ELR (cell line): ENCODE measurements around the gene CEACAM6.
"Not testable (repeated sequence)": the region's sequence is repeated elsewhere in the genome, so short reads cannot be mapped to it uniquely, and the experiment has no call there.

Experiments
- DNase-seq: peaks from one replicate; pipeline ENCODE4 v3.0.0-alpha.2; 2015; ENCODE audit warnings: low read depth

CEACAM6 gene

DNA sequence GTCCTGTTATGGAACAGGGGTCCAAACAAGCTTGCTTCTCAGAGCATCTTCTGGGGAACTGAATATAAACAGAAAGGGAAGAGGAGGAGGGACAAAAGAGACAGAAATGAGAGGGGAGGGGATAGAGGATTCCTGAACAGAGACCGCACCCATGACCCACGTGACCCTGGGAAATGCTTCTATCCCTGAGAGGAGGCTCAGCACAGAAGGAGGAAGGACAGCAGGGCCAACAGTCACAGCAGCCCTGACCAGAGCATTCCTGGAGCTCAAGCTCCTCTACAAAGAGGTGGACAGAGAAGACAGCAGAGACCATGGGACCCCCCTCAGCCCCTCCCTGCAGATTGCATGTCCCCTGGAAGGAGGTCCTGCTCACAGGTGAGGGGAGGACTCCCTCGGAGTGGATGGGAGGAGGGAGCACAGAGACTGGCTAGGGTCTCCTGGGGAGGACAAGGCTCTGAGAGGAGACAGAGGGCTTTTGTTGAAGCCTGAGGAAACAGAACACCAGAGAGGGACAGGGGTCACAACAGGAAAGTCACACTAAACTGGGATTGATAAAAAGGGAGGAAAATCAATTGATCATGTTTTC lies at the start of gene CEACAM6:
TSS of gene CEACAM6 (plus strand) at position 203 of the 586 bp plus-strand sequence. CDS start at position 312, 109 bp downstream.
- DNase-seq = no peak

DNA sequence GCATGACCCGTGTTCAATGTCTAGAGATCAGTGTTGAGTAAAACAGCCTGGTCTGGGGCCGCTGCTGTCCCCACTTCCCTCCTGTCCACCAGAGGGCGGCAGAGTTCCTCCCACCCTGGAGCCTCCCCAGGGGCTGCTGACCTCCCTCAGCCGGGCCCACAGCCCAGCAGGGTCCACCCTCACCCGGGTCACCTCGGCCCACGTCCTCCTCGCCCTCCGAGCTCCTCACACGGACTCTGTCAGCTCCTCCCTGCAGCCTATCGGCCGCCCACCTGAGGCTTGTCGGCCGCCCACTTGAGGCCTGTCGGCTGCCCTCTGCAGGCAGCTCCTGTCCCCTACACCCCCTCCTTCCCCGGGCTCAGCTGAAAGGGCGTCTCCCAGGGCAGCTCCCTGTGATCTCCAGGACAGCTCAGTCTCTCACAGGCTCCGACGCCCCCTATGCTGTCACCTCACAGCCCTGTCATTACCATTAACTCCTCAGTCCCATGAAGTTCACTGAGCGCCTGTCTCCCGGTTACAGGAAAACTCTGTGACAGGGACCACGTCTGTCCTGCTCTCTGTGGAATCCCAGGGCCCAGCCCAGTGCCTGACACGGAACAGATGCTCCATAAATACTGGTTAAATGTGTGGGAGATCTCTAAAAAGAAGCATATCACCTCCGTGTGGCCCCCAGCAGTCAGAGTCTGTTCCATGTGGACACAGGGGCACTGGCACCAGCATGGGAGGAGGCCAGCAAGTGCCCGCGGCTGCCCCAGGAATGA lies 48.4 kb upstream of the CEACAM6 start:
- DNase-seq = peak; percentile 55

DNA sequence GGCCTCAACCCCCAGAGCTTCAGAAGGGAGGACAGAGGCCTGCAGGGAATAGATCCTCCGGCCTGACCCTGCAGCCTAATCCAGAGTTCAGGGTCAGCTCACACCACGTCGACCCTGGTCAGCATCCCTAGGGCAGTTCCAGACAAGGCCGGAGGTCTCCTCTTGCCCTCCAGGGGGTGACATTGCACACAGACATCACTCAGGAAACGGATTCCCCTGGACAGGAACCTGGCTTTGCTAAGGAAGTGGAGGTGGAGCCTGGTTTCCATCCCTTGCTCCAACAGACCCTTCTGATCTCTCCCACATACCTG lies 47.9 kb upstream of the CEACAM6 start:
- no peak for DNase-seq

DNA sequence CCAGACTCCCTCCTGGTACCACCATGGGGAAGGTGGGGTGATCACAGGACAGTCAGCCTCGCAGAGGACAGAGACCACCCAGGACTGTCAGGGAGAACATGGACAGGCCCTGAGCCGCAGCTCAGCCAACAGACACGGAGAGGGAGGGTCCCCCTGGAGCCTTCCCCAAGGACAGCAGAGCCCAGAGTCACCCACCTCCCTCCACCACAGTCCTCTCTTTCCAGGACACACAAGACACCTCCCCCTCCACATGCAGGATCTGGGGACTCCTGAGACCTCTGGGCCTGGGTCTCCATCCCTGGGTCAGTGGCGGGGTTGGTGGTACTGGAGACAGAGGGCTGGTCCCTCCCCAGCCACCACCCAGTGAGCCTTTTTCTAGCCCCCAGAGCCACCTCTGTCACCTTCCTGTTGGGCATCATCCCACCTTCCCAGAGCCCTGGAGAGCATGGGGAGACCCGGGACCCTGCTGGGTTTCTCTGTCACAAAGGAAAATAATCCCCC lies 47.4 kb upstream of the CEACAM6 start:
- no peak for DNase-seq

DNA sequence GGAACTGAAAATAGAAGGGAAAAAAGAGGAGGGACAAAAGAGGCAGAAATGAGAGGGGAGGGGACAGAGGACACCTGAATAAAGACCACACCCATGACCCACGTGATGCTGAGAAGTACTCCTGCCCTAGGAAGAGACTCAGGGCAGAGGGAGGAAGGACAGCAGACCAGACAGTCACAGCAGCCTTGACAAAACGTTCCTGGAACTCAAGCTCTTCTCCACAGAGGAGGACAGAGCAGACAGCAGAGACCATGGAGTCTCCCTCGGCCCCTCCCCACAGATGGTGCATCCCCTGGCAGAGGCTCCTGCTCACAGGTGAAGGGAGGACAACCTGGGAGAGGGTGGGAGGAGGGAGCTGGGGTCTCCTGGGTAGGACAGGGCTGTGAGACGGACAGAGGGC lies 46.8 kb upstream of the CEACAM6 start, which contains the start of gene CEACAM5:
TSS of gene CEACAM5 (plus strand) at position 146 of the 400 bp plus-strand sequence. CDS start at position 252, 106 bp downstream.
- DNase-seq = no peak

DNA sequence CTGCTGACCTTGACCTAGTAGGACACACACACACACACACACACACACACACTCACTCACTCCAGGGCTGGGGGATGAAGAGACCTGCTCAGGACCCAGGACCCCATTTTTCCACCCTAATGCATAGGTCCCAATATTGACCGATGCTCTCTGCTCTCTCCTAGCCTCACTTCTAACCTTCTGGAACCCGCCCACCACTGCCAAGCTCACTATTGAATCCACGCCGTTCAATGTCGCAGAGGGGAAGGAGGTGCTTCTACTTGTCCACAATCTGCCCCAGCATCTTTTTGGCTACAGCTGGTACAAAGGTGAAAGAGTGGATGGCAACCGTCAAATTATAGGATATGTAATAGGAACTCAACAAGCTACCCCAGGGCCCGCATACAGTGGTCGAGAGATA lies 45.8 kb upstream of the CEACAM6 start:
- not testable (repeated sequence) for DNase-seq

DNA sequence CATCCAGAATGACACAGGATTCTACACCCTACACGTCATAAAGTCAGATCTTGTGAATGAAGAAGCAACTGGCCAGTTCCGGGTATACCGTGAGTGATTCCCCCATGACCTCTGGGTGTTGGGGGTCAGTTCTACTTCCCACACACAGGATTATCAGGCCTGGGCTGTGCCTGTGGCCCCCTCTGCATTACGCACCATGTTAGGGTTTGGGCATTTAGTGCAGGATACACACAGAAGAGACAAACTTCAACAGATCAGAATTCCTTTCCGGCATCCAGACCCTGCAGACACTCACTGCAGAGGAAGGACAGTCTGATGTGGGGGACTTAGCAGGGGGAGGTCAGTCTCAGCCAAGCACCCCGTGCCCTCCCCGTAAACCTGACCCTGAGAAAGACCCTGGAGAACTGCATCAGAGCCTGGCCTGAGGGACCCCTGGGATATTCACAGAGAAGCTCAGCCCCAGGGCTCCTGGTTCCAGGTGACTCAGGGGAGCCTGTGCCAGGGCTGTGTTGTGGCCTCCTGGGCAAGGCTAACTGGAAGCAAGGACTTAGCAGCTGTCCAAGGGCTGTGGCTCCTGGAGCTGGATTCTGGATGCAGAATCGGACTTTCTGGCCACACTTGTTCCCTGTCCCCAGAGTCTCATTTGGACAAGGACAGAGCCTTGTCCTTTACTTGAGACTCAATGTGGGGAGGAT lies 45.2 kb upstream of the CEACAM6 start:
- DNase-seq = no peak

DNA sequence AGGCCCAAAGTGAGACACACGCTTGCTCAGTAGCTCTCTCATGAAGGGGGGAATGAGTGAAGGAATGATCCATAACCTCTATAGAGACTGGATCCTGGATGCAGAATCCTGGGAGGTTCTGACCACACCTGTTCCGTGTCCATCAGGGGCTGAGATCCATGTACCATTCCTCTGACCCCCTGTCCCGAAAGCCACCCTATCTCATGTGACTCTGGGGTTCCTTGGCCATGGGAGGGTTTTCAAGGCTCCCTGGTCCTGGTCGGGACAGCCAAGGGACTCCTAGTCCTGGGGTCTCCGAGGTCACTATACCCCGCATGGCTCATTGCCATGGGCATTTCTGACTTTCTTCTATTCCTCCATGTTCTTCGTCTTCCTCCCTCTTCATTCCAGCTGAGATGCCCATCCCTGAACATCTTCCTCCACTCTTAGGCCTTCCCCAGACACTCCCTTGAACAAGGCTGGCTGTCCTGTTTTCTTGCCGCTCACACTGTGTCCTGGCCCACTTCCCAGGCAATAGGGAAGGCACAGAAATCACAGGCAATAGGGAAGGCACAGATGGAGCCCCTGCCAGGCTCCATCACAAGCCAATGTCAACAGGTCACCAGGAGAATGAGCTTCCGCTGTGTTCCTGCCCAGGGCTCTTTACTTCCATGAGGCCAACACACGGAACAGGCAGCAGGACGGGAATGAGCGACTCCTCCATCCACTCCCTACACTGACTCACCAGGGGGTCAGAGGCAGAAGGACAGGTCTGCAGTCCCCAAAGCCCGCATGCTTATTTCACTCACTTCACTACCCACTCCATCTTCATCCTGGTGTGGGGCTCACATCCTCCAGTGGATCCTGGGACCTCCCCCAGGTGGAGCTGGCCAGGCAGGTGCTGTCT lies 43.7 kb upstream of the CEACAM6 start:
- no peak for DNase-seq

DNA sequence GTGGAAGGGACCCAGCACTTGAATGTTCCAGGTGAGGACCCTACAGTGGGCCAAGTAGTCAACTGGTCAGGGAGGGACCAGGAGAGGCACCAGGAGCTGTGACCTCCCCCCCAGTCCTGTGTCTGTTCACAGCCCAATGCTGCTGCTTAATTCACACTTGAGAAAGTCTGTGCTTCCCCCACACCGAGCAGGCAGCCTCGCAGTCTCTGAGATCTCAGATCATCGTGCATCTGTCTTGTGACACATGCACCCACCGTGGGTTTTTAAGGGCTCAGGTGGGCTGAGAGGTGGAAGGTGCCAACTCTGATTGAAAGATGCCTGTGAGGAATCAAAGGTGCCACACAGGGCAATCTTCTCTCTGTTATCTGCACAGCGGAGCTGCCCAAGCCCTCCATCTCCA lies 40.7 kb upstream of the CEACAM6 start:
- no peak for DNase-seq

DNA sequence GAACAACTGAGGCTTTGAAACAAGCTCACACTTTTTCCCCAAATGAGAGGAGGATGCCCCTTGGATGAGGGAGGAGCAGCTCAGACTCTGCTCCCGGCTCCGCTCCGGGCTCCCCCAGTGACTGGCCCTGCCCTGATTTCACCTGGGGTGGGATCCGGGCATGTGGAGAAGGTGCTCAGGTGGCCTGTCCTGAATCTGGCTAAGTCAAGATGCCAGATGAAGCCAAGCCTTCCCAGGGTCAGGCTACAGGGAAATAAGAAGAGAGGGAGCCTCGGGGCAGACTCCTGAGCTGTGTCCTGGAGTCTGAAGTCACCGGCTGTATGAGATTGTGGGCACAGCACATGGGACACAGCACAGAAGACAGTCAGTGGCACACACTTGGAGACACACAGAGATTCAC lies 36.6 kb upstream of the CEACAM6 start:
- no peak for DNase-seq

DNA sequence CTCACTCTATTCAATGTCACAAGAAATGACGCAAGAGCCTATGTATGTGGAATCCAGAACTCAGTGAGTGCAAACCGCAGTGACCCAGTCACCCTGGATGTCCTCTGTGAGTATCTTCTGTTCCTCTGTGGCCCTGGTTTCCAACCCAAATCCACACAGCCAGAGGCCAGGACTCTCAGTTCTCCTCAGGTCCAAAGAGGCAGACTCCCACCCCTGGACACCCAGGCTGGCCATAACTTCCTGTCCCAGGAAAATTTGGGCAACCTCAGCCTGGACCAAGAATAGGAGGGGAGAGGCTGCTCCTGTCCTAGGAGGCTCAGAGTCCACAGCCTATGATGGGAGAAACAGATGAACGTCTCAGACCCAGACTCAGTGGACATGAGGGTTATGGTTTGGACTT lies 35.2 kb upstream of the CEACAM6 start:
- DNase-seq = no peak

DNA sequence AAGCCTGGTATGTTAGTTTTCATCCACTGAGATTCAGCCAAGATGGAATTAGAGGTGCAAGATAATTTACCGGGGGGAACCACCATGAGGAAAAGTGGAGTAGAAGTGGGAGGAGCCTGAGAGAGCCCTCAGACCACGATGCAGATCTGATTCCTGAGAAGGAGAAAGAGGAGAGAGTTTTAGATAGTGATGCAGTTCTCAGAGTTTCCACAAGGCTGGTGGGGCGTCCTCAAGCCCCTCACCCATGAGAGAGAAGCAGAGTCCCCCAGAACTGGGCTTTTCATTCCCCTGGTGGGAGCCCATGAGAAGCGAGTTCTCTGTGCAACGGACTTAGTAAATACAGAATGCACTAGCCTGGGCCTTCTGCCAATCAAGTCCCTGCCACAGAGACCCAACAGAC lies 28.8 kb upstream of the CEACAM6 start:
- no peak for DNase-seq

DNA sequence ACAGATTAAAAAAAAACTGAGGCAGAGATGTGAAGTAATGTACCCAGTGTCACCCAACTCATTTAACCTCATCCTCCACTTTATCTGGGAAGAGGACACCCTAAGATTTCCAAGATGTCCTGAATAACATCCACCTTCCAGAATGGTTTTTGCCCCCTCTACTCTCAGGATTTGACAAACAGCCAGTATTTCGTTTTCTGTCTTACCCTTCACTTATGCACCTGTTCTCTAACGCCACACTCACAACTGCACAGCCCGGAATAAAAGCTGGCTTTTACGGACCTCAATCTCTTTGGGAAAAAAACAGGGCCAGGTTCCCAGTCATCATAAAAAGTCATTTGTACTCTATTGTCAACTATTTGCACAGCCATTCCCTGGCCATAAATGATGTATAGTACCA lies 21.2 kb upstream of the CEACAM6 start:
- DNase-seq = no peak

DNA sequence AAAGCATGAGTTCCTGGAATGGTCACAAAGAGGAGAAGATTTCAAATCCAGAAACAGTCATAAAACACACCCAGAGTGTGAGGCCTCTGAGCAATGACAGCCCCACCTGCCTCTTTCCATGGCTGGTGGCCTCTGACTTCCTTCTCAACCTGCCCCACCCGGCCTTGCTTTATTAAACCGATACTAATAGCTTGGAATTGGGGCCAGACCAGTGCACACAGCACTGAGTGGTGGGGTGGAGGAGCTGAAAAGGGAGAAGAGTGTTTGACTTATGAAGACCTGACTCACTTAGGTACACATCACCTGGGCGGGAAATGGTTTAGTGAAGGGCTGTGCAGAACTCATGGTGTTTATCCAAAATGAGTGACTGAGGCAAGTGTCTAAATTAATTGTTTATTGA lies 20.7 kb upstream of the CEACAM6 start:
- no peak for DNase-seq

DNA sequence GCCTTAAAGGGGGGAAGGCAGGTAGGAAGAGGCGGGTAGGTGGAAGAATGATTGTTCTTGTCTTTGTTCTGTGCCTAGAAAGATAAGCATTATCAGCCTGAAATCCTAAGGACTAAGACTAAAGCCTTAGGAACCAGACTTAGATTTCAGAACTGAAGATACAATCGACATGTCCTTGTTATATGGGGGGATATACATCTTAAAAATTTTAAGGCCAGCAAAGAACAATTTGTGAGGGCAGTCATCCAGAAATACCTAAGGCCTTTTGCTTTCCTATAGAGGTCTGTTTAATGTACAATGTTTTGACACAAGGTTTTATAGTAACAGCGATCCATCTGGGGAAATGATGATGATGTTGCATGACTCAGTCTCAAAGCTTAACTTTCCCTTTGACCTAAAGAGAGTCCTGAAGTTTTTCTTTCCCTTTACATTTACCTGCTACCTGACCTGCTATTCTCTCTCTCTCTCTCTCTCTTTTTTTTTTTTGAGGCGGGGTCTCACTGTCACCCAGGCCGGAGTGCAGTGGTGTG lies 20.2 kb upstream of the CEACAM6 start:
- DNase-seq = no peak

DNA sequence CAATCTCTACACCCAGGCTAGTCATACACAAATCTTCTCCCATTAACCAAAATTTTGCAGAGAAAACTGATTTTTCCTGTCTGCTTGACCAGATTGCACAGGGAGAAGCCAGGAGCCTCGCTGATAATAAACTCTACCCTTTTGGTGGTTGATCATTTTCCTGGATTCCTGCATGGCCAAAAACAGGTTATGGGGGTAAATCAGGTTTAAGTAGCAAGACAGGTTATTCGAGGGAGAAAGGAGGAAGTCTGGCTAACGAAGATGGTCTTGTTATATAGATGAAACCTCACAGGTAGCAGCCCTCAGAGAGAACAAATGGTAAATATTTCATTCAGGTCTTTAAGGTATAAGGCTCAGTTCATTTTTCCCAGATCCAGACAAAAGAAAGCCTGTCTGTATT lies 16.0 kb upstream of the CEACAM6 start:
- no peak for DNase-seq

DNA sequence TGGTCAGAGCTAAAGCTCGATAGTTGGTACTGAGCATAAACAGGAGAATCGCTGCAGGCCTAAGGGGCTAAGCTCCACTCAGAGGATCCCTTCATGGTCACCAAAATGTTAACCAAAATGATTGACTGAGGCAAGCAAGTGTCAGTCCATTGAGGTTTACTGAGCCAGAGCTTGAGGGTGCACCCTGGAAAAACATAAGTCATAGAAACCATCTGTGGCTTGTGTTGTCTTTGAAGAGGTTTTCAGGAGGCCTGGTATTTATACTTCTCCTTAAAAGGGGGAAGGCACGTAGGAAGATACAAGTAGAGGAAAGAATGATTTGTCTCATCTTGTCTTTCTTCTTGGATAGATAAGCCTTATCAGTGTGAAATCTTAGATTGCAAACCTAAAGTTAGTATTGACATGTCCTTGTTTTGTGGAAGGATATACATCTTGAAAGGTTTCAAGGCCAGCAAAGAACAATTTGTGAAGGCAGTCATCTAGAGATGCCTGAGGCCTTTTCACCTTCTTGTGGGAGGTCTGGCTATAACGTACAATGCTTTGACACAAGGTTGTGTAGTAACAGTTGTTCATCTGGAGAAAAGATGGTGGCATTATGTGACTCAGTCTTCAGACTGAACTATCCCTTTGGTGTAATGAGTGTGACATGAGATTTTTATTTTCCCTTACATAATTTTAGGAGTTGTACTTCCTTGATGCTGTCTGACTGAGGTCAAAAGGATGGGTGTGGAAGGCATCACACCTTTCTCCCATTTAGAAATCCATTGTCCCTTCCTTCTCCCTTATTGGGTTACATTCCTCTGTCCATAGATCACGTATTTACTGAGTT lies 14.7 kb upstream of the CEACAM6 start:
- no peak for DNase-seq

DNA sequence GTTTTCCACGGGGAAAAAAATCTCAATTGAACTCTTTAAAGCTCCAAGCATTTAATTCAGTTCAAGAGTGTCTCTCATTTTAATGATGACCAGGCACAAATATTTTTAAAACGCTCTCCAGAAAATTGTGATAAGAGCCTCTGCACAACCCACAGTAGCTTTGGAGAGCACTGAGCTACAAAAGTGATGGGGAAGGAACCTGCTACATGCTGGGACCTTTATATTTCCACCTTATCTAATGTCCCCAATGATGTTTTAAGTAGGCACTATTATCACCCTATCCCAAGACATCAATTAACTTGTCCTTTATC lies 14.1 kb upstream of the CEACAM6 start:
- DNase-seq = no peak

DNA sequence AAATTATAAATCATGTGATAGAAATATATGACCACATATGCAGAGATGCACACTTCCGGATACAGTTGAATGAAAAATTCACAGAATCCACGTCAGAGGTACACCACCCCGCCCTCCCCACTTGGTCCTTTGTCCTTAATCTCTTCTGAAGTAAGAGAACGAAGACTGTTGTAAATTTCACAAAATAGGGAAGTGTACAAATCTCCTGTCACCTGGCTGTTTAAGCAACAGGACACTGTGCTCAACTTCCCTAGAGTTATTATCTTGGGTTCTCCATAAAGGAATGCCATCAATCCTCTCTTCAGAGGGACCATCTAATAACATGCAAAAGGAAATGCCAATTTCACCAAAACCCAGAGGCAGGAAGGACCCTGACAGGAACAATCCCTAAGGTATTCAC lies 10.5 kb upstream of the CEACAM6 start:
- no peak for DNase-seq

DNA sequence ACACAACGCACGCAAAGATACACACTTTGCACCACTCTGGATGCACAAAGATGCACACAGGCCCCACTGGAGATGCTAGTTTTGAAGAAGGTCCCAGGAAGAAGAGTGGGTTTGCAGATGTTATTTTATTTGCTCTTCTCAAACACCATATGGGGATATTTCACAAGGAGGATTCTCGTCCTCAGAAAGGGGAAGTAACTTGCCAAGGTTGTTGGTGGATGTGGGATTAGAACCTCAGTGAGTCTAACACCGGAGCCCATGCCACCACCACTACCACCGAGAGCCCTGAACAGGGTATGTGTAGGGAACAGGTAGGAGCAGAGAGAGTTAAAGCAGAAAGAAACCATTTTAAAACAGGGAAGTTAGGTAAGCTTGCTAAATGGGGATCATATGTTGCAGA lies 9.6 kb upstream of the CEACAM6 start:
- DNase-seq = no peak

DNA sequence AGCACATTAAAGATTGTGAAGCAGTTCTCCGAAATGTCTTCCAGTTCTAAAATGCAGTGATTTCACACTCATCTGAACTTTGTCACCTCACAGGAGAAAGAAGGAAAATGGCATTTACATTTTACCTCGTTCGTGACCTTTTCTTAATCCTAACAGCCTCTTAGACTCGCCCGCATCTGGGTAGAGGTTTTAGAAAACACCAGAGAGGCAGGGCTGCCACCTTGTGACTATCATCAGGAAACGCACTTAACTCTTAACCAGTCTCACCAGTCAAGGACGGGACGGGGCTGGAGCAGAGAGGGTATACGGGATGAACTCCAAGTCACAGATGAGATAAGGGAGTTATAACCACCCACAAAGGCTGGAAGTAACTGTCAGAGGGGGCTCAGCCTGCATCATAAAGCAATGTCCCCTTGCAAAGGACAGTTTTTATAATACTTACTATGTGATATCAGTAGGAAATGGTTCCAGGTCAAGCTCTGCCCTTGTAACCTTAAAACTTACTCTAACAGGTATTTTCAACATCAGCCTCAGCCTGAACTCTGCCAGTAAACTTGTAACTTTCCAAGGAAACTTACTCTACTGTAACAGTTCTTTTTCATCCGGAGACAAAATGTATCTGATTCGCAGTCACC lies 8.6 kb upstream of the CEACAM6 start:
- DNase-seq = peak; percentile 60
